Measurements from ENCODE around the gene ETV5.
"Not testable (repeated sequence)": the region's sequence is repeated elsewhere in the genome, so short reads cannot be mapped to it uniquely, and the experiment has no call there.

Gene ETV5

GRCh38 chr3:186019288-186019687 is 89.6 kb downstream of the ETV5 start:
- DNase-seq = not testable (repeated sequence)

- DNase-seq = no peak
Observed at GRCh38 chr3:186014866-186015265, 94.0 kb downstream of the ETV5 start.

DNA sequence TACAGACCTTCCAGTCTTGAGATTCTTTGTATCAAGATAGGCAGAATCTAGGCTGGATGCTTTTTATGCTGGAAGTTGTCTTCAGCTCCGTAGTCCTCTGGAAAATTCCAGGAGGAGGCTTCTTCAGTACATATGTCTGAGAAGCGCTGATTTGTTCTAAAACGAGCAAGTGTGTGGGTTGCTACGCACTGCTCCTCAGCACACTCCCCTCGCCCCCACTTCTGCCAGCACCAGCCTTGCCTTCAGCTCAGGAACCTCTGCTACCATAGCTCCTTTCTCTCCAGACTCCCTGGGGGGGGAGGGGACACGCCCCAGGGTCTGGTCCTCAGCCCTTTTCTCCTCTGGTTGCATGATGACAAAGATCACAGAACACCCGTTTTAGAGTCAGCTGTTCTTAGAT is 95.6 kb downstream of the ETV5 start:
- no peak for DNase-seq

DNA sequence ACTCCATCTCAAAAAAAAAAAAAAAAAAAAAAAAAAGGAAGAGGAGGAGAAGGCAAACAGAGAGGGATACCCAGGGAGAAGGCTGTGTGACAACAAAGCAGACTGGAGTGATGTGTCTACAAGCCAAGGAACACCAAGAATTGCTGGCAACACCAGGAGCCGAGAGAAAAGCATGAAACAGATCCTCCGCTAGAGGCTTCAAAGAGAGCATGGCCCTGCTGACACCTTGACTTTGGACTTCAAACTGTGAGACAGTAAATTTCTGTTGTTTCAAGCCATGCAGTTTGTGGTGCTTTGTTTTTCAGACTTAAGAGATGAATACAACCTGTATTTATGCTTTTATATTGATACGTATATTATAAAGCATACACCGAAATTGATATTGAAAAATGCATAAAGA is 96.8 kb downstream of the ETV5 start:
- DNase-seq = no peak

GRCh38 chr3:186004671-186005070 is 104.2 kb downstream of the ETV5 start:
- DNase-seq = no peak

GRCh38 chr3:186004209-186004608 is 104.7 kb downstream of the ETV5 start:
- no peak for DNase-seq

GRCh38 chr3:186003610-186004009 is 105.3 kb downstream of the ETV5 start:
- no peak for DNase-seq

DNA sequence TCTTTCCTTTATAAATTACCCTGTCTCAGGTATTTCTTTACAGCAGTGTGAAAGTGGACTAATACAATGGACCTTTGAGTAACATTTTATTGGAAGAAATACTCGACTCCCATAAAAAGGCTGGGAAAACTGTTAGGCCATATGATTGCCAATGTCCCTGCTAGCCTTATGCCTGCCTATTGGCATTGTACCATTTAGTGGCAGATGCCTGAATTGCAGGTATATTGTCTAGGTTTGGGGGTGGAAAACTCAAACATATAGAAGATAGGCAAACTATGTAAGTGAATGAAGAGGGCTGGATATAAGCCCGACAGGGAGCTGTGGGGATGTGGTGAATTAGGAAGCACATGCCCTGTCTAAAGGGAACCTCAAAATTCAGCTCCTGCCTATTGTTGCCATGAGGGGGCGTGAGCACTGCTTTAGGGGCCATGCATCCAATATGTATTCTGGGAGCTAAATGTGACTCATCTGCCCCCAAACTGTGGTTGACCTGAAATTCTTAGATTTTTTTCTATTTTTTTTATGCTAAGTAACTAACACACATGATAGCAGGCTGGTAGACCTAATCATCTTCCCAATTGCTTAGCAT is 105.9 kb downstream of the ETV5 start:
- DNase-seq = no peak

DNA sequence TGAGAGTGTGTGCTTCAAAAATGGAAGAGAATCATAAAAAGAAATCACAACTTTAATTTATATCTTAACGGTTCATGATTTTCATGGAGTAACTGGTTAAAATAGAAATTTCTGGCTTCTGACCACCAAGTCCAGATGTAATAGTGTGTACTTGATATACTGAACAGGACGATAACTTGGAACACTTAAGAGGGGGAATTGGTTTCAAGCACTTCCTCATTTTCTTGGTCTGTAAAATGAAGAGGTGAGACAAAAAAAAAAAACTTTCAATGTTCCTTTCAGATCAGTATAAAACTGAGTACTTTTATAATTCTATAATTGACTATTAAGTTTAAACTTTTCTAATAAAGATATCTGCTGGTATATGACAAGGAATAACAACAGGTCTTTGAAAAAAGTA is 107.0 kb downstream of the ETV5 start:
- no peak for DNase-seq

GRCh38 chr3:185999221-185999620 is 109.7 kb downstream of the ETV5 start:
- DNase-seq = no peak

DNA sequence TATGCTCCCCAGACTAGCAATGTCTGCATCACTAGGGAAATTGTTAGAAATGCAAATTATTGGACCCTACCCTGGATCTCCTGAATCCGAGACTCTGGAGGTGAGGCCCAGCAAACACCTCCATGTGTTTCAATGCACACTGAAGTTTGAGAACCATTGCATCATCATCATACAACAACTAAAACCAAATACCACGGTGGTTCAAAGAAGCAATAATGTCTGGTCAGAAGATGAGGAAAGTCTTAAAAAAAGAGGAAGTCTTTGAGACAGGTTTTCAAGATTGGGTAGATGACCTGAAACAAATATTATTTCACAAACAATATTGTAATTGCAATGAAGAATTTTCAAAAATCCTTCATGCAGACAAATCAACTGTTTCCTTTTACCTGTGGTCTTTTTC is 110.8 kb downstream of the ETV5 start:
- no peak for DNase-seq

DNA sequence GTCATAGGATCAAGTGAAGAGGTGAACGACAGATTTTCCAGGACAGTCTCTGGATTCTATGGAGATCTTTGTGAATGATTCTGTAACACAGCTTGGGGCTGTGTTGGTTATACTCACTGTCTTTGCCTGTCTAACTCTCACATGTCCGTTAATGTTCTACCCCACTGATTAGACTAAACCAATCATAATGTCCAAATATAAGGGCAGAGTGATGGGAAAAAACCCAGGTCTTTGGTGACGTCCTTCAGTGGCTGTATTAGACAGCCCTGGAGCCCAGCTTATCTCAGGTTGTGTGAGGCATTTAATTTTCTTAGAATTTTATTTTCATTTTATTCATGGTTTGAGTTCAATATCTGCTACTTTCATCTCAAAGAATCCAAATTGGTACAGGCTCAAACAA is 111.8 kb downstream of the ETV5 start:
- DNase-seq = no peak

Data from activated gamma-delta T cell (primary cell).